Mesodermal cell (in vitro differentiated cells): ENCODE data around the gene MAN2A2.

Experiments used
- H3K27ac ChIP-seq: 2 replicates; pipeline ENCODE4 v1.7.0; 2013; ENCODE audit warnings: mild to moderate bottlenecking, low read depth, low read length, moderate library complexity; ENCODE audit not compliant: severe bottlenecking
- H3K36me3 ChIP-seq: 2 replicates; pipeline ENCODE4 v1.7.1; 2013; ENCODE audit warnings: mild to moderate bottlenecking, low read length, moderate library complexity; ENCODE audit not compliant: control insufficient read depth, insufficient read depth
- H3K4me1 ChIP-seq: one replicate; pipeline ENCODE4 v1.7.1; 2013; ENCODE audit warnings: mild to moderate bottlenecking, low read length; ENCODE audit not compliant: insufficient read depth, control insufficient read depth, poor library complexity, severe bottlenecking
- H3K4me3 ChIP-seq: 2 replicates; pipeline ENCODE4 v1.7.0; 2013; ENCODE audit warnings: low read length, control low read depth, mild to moderate bottlenecking; ENCODE audit not compliant: insufficient read depth, poor library complexity, severe bottlenecking; ENCODE audit errors: extremely low read depth
- H3K9me3 ChIP-seq: 2 replicates; pipeline ENCODE4 v1.7.1; 2013; ENCODE audit warnings: mild to moderate bottlenecking, low read length, moderate library complexity; ENCODE audit not compliant: control insufficient read depth
- WGBS, 2 experiments: methylation state at CpG; one replicate each; pipeline ENCODE4 v1.1.5; 2013; ENCODE audit warnings: missing lambda C conversion rate in 2 of 2; ENCODE audit not compliant: insufficient coverage in 2 of 2; 5-methylcytosine and 5-hydroxymethylcytosine counted together

MAN2A2 gene

GRCh38 chr15:90885432-90886290, 17.4 kb upstream of the MAN2A2 start:
- Histone ChIP-seq H3K4me3 (no peak overlapping the region), H3K36me3 (peaks cover 40% of the 10 kb centered on the region), H3K9me3 (no peaks in the 10 kb centered on the region), H3K4me1 (peaks cover 21% of the 10 kb centered on the region), H3K27ac (no peak overlapping the region)
- 72 to 78% methylated on average over 16 to 17 of the region's 23 CpGs for WGBS, 2 experiments

- no peak overlapping the region for H3K4me3 ChIP-seq
- peaks cover 34% of the 10 kb centered on the region for H3K36me3 ChIP-seq
- H3K4me1 ChIP-seq: peaks cover 21% of the 10 kb centered on the region
- WGBS, 2 experiments: 65 to 100% methylated on average over 1 to 4 of the region's 5 CpGs
- H3K9me3 ChIP-seq: no peaks in the 10 kb centered on the region
- H3K27ac ChIP-seq: no peak overlapping the region
Measured at GRCh38 chr15:90886291-90886614, 16.8 kb upstream of the MAN2A2 start.

- no peak overlapping the region for H3K4me3 ChIP-seq
- peaks cover 32% of the 10 kb centered on the region for H3K36me3 ChIP-seq
- H3K4me1 ChIP-seq: peaks cover 21% of the 10 kb centered on the region
- no peak overlapping the region for H3K27ac ChIP-seq
- H3K9me3 ChIP-seq: no peaks in the 10 kb centered on the region
- WGBS, 2 experiments: 93 to 96% methylated on average over 11 of the region's 13 CpGs
Measured at GRCh38 chr15:90887037-90887481, 16.0 kb upstream of the MAN2A2 start.

- Histone ChIP-seq H3K4me3 (no peak overlapping the region), H3K9me3 (no peaks in the 10 kb centered on the region), H3K27ac (no peak overlapping the region), H3K36me3 (peaks cover 49% of the 10 kb centered on the region), H3K4me1 (peaks cover 12% of the 10 kb centered on the region)
- WGBS, 2 experiments: 91 to 96% methylated on average over 14 to 18 of the region's 18 CpGs
Measured at GRCh38 chr15:90889313-90889730, 13.8 kb upstream of the MAN2A2 start.

- Histone ChIP-seq H3K27ac (no peak overlapping the region), H3K9me3 (no peaks in the 10 kb centered on the region), H3K4me3 (no peak overlapping the region), H3K4me1 (peaks cover 9% of the 10 kb centered on the region), H3K36me3 (peaks cover 49% of the 10 kb centered on the region)
- WGBS, 2 experiments: 82 to 90% methylated on average over 15 to 30 of the region's 31 CpGs
Measured at GRCh38 chr15:90889736-90890456, 13.2 kb upstream of the MAN2A2 start.

- Histone ChIP-seq H3K9me3 (no peaks in the 10 kb centered on the region), H3K4me1 (no peaks in the 10 kb centered on the region), H3K27ac (no peak overlapping the region), H3K36me3 (peaks cover 58% of the 10 kb centered on the region), H3K4me3 (no peak overlapping the region)
- WGBS, 2 experiments: 87 to 88% methylated on average over 8 of the region's 12 CpGs
Measured at GRCh38 chr15:90890839-90891238, 12.3 kb upstream of the MAN2A2 start.

GRCh38 chr15:90891346-90891949, 11.7 kb upstream of the MAN2A2 start:
- Histone ChIP-seq H3K9me3 (no peaks in the 10 kb centered on the region), H3K36me3 (peaks cover 60% of the 10 kb centered on the region), H3K4me1 (no peaks in the 10 kb centered on the region), H3K27ac (no peak overlapping the region), H3K4me3 (no peak overlapping the region)
- WGBS, 2 experiments: 87 to 98% methylated on average over 5 to 8 of the region's 8 CpGs

- WGBS, 2 experiments: 92 to 100% methylated on average over 3 to 11 of the region's 11 CpGs
- Histone ChIP-seq H3K9me3 (no peaks in the 10 kb centered on the region), H3K4me3 (no peak overlapping the region), H3K4me1 (no peaks in the 10 kb centered on the region), H3K27ac (no peak overlapping the region), H3K36me3 (peaks cover 57% of the 10 kb centered on the region)
Measured at GRCh38 chr15:90892023-90892422, 11.1 kb upstream of the MAN2A2 start.

- Histone ChIP-seq H3K27ac (no peak overlapping the region), H3K36me3 (peaks cover 51% of the 10 kb centered on the region), H3K9me3 (no peaks in the 10 kb centered on the region), H3K4me3 (no peak overlapping the region), H3K4me1 (no peaks in the 10 kb centered on the region)
- WGBS, 2 experiments: 95 to 99% methylated on average over 25 to 28 of the region's 29 CpGs
Measured at GRCh38 chr15:90892498-90893174, 10.5 kb upstream of the MAN2A2 start.
